ENCODE measurements around the gene CD302.

- no peak for TF ChIP-seq MAX (IDR thresholded peaks at IDR 0.05)
- no peak for TF ChIP-seq CTCF (IDR thresholded peaks at IDR 0.05; ENCODE audit: low read depth, low read length, missing input control)
- TF ChIP-seq TAF1 (conservative IDR thresholded peaks at IDR 0.05) = no peak
- no peak for TF ChIP-seq HNF4A (conservative IDR thresholded peaks at IDR 0.05)
- TF ChIP-seq RAD21 (IDR thresholded peaks at IDR 0.05) = no peak
Measured at GRCh38 chr2:159728629-159729028, 69.4 kb downstream of the CD302 start.

All from liver (tissue), 3 donors.